CD14-positive monocyte (primary cell): ENCODE data around the gene BAX. TPM values are rescaled to one million over a fixed set of nuclear protein-coding genes. Genes with fewer than 3 reads are reported as not detected.
"Not testable (repeated sequence)": the region's sequence is repeated elsewhere in the genome, so short reads cannot be mapped to it uniquely, and the experiment has no call there.

Experiments used
- DNase-seq, 3 donors: peaks; one replicate each; pipeline ENCODE4 v3.0.0-alpha.2; 2011 to 2022
- H2AFZ ChIP-seq: 2 replicates; pipeline ENCODE4 v1.6.0; 2012; ENCODE audit warnings: mild to moderate bottlenecking, low read depth, low read length, inconsistent platforms; ENCODE audit not compliant: insufficient read depth, poor library complexity, severe bottlenecking
- H3K27ac ChIP-seq, 2 donors: 1 replicate in 1 of 2; 2 replicates in 1 of 2; pipeline ENCODE4 v1.5.1; 2012 to 2013; ENCODE audit warnings: low read length in 2 of 2, control low read depth in 1 of 2, inconsistent platforms in 1 of 2, low read depth in 1 of 2, mild to moderate bottlenecking in 1 of 2
- H3K27me3 ChIP-seq, 2 donors: one replicate each; pipeline versions ENCODE4 v1.6.0 to v1.6.1; 2011 to 2013; ENCODE audit warnings: low read length in 2 of 2; ENCODE audit not compliant: control insufficient read depth in 2 of 2, insufficient read depth in 2 of 2
- H3K36me3 ChIP-seq, 2 donors: replicated peaks in 1 of 2; 1 replicate in 1 of 2; 2 replicates in 1 of 2; pipeline versions ENCODE4 v1.5.1 to v1.6.1; 2012 to 2013; ENCODE audit warnings: low read length in 2 of 2, control low read depth in 1 of 2, inconsistent platforms in 1 of 2, mild to moderate bottlenecking in 1 of 2; ENCODE audit not compliant: insufficient read depth in 2 of 2, control insufficient read depth in 1 of 2
- H3K4me1 ChIP-seq, 2 donors: 1 replicate in 1 of 2; 2 replicates in 1 of 2; pipeline versions ENCODE4 v1.5.1 to v1.6.1; 2012 to 2013; ENCODE audit warnings: low read length in 2 of 2, control low read depth in 1 of 2, inconsistent platforms in 1 of 2, mild to moderate bottlenecking in 1 of 2, moderate library complexity in 1 of 2; ENCODE audit not compliant: insufficient read depth in 2 of 2, control insufficient read depth in 1 of 2
- H3K4me2 ChIP-seq: replicated peaks from 2 replicates; pipeline ENCODE3; 2012; ENCODE audit warnings: low read length, moderate library complexity, mild to moderate bottlenecking; ENCODE audit not compliant: poor library complexity, severe bottlenecking; ENCODE audit errors: extremely low read depth
- H3K4me3 ChIP-seq, 3 experiments: fragments of 200-600 bp in 1 of 3; sonication (generic) in 1 of 3; replicated peaks in 1 of 3; 1 replicate in 2 of 3; 2 replicates in 1 of 3; pipeline ENCODE4 v1.5.1; 2011 to 2013; ENCODE audit warnings: low read length in 3 of 3, mild to moderate bottlenecking in 3 of 3, control low read depth in 2 of 3, low read depth in 2 of 3, inconsistent platforms in 1 of 3, moderate library complexity in 1 of 3
- H3K79me2 ChIP-seq: 2 replicates; pipeline ENCODE4 v1.6.0; 2012; ENCODE audit warnings: mild to moderate bottlenecking, control low read depth, inconsistent platforms, low read length, moderate library complexity; ENCODE audit not compliant: insufficient read depth
- H3K9ac ChIP-seq: 2 replicates; pipeline ENCODE4 v1.6.0; 2017; ENCODE audit warnings: low read length, mild to moderate bottlenecking; ENCODE audit not compliant: insufficient read depth, poor library complexity, severe bottlenecking
- H3K9me3 ChIP-seq, 2 donors: replicated peaks in 1 of 2; 1 replicate in 1 of 2; 2 replicates in 1 of 2; pipeline versions ENCODE4 v1.5.1 to v1.6.1; 2012 to 2013; ENCODE audit warnings: low read length in 2 of 2, control low read depth in 1 of 2; ENCODE audit not compliant: control insufficient read depth in 1 of 2, insufficient read depth in 1 of 2
- H4K20me1 ChIP-seq: 2 replicates; pipeline ENCODE4 v1.6.0; 2012; ENCODE audit warnings: mild to moderate bottlenecking, low read length, control low read depth, moderate library complexity; ENCODE audit not compliant: insufficient read depth
- H3K27ac Mint-ChIP-seq, 7 donors: one replicate each; pipeline ENCODE4 v1.8.0; 2020; ENCODE audit warnings: mild to moderate bottlenecking in 7 of 7, mixed read lengths in 7 of 7, moderate library complexity in 6 of 7, inconsistent platforms in 2 of 7
- H3K27me3 Mint-ChIP-seq, 3 donors: one replicate each; pipeline ENCODE4 v1.8.0; 2021 to 2022; ENCODE audit warnings: low read depth in 3 of 3, mild to moderate bottlenecking in 3 of 3, mixed read lengths in 3 of 3, moderate library complexity in 3 of 3, inconsistent platforms in 1 of 3
- H3K36me3 Mint-ChIP-seq, 2 donors: one replicate each; pipeline ENCODE4 v1.8.0; 2020; ENCODE audit warnings: mixed read lengths in 2 of 2, inconsistent platforms in 1 of 2, mild to moderate bottlenecking in 1 of 2
- H3K4me1 Mint-ChIP-seq: one replicate; pipeline ENCODE4 v1.8.0; 2020; ENCODE audit warnings: mild to moderate bottlenecking, mixed read lengths
- H3K4me3 Mint-ChIP-seq, 2 donors: one replicate each; pipeline ENCODE4 v1.8.0; 2020; ENCODE audit warnings: mild to moderate bottlenecking in 2 of 2, mixed read lengths in 2 of 2, moderate library complexity in 1 of 2
- H3K9me3 Mint-ChIP-seq, 7 donors: one replicate each; pipeline ENCODE4 v1.8.0; 2020 to 2022; ENCODE audit warnings: mixed read lengths in 7 of 7, mild to moderate bottlenecking in 6 of 7, moderate library complexity in 6 of 7, inconsistent platforms in 2 of 7
- CTCF ChIP-seq: fragments of 200-600 bp; IDR thresholded peaks from one replicate; pipeline ENCODE4 v1.8.0; 2022; ENCODE audit warnings: antibody characterized with exemption, mild to moderate bottlenecking
- WGBS: methylation state at CpG from one replicate; pipeline ENCODE4 v1.1.5; 2013; ENCODE audit warnings: missing lambda C conversion rate; ENCODE audit not compliant: insufficient coverage; 5-methylcytosine and 5-hydroxymethylcytosine counted together
- intact Hi-C, 2 donors: fragments of 100-400 bp; cut with micrococcal nuclease; formaldehyde crosslinking; loops; one replicate each; pipeline versions ENCODE4 v1.15.0 to v1.15.1; 2023
- polyA plus RNA-seq, 3 donors: library from polyadenylated mRNA; depleted of rRNA in 1 of 3; unstranded in 2 of 3; stranded (reverse) in 1 of 3; fragments of 300-500 nt in 2 of 3; fragments of >200 nt in 1 of 3; fragmentation: Illumina TruSeq in 2 of 3; gene quantifications; 1 replicate in 2 of 3; 2 replicates in 1 of 3; pipeline ENCODE4 v1.2.3, GENCODE V29; 2012 to 2021

Gene BAX
- polyA plus RNA-seq, 3 donors, result 69.2 to 135 (median 80.5) TPM

- Histone ChIP-seq H3K27me3 (no peaks in the 10 kb centered on the region), H3K4me1 (peaks cover 0 to 3% of the 10 kb centered on the region in 2 donors), H3K27ac (no peak overlapping the region), H3K4me2 (no peak overlapping the region), H2AFZ (no peak overlapping the region), H3K9ac (no peak overlapping the region), H4K20me1 (no peaks in the 10 kb centered on the region), H3K79me2 (no peaks in the 10 kb centered on the region), H3K36me3 (peaks cover 10 to 13% of the 10 kb centered on the region in 2 donors), H3K4me3 (no peak overlapping the region), H3K9me3 (no peaks in the 10 kb centered on the region)
- Mint-ChIP-seq H3K27me3 (peaks cover 9 to 30% (median 9%) of the 10 kb centered on the region in 3 donors), H3K27ac (peak overlapping the region in 1 of 7 donors; percentile 54), H3K4me3 (no peak overlapping the region), H3K9me3 (no peaks in the 10 kb centered on the region), H3K4me1 (peaks cover 7% of the 10 kb centered on the region), H3K36me3 (peaks cover 10 to 17% of the 10 kb centered on the region in 2 donors)
- DNase-seq, result peak in 2 of 3 donors; percentile 4 to 46
- no peak for TF ChIP-seq CTCF
- WGBS, result 34% methylated on average over 7 of the region's 10 CpGs
- intact Hi-C loops, result no loop called here
Observed at GRCh38 chr19:48926909-48927308, 27.8 kb upstream of the BAX start.

GRCh38 chr19:48927692-48928091, 27.0 kb upstream of the BAX start:
- H3K9me3 ChIP-seq, H3K36me3 ChIP-seq, H3K4me2 ChIP-seq, H2AFZ ChIP-seq, H3K4me3 Mint-ChIP-seq, H3K9me3 Mint-ChIP-seq, H3K27me3 ChIP-seq, H3K27ac Mint-ChIP-seq, H3K27ac ChIP-seq, intact Hi-C loops, H3K79me2 ChIP-seq, H4K20me1 ChIP-seq, H3K9ac ChIP-seq, H3K4me1 Mint-ChIP-seq, DNase-seq, H3K4me3 ChIP-seq, H3K4me1 ChIP-seq: not testable (repeated sequence)
- peaks cover 13 to 35% (median 15%) of the 10 kb centered on the region in 3 donors for H3K27me3 Mint-ChIP-seq
- H3K36me3 Mint-ChIP-seq, result peaks cover 5 to 10% of the 10 kb centered on the region in 2 donors
- 96% methylated on average over 8 of the region's 17 CpGs for WGBS
